Forelimb muscle (tissue), 1 donor: ENCODE results near the gene GNA12. TPM values are rescaled to one million over a fixed set of nuclear protein-coding genes. Genes with fewer than 3 reads are reported as not detected.

Experiments used
- DNase-seq: peaks from one replicate; pipeline ENCODE4 v3.0.0-alpha.2; 2013; ENCODE audit warnings: low read depth
- polyA plus RNA-seq: library from polyadenylated mRNA; unstranded; fragments of 120-200 nt; gene quantifications from one replicate; pipeline ENCODE4 v1.2.1, GENCODE V29; 2013; ENCODE audit not compliant: insufficient read length

Gene GNA12
- polyA plus RNA-seq, 1 donor = 26.5 TPM

DNA sequence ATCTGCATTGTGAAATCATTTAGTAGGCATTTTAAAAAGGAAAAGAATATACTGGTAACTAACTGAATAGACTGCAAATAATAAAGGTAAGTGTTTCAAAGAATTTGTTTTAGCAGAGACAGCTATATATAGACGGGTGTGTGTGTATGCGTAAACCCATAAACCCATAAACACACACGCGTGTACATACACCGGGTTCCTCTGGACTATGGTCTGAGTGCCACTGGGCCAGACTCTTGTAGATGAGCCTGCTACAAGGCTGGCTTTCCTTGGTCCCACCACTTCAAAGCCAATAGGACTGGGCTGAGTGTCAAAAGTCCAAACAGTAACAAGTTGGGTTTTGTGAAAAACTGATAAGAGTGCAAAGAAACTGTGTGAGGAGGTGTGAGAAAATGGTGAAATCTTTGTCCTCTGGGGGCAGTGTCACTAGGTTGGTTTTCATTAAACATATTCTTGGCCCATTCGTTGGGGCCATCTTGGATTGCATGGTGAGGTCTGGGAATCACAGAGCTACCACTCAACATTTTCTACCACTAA lies 39.8 kb downstream of the GNA12 start:
- no peak for DNase-seq

DNA sequence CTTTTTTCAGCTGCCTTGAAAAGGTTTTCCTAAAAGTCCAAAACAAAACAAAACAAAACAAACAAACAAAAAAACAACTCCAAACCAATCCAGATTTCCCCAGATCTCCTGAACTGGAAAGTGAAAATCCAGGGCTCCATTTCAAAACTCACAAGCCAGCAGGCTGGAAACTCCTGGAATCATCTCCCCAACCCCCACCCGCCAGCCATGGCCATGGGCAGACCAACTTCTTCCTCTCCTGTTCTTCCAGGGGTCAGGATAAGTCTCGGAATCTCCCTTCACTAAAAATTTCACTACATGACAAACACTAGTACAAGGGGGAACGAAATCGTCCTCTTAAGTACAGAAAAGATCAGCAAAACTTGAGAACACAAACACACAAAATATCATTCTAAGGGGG lies 40.4 kb downstream of the GNA12 start:
- DNase-seq = no peak

DNA sequence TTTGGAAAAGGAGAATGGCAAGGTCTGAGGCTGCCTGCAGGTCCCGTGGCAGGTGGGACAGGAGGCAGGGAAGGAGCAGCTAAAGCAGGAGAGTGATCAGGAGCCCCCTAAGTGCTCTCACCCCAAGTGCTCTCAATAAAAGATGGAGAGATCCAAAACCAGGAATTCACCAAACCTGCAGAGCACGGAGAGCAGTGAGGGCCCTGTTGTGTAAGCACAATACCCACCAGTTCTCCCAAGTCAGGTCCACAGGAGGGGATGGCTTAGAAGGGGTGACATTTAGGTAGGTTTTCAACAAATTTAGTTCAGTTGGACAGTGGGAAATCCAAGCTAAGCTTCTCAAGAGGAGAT lies 40.8 kb downstream of the GNA12 start:
- DNase-seq = no peak

DNA sequence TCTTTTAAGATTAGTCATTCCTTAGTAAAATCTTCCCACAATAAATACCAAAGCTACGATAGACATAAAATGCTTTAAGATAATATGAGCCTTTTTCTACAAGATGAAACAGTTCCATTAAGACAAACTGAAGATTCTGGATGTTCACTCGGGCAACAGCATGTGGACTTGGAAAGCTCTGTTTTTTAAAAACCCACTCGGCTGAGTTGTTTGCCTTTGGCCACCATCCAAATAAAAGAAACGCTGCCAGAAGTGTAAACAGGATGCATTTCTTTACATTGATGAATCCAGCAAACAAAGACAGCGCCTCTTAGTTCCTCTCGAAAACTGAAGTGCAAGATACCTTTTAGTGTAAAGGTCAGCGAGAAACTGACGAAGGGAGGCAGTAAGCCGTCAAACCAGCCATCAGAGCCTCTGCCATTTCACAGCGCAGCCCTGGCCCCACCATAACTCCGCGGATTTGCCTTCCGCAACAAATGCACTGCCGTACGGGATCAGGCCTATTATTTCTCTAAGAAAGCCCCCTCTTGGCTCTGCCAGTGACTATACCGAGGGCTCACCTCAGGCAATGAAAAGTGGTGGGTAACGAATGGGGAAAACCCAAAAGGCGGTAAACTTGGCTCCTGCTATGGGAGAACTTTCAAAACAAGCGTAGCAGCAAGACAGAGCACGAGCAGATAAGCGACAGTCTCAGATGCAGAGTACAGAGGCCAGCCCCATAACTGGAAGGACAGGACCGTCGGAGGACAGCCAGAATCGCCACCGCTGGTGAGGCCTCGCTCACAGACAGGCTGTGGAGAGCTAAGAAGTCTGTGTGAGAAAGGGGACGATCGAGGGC lies 41.4 kb downstream of the GNA12 start:
- no peak for DNase-seq

DNA sequence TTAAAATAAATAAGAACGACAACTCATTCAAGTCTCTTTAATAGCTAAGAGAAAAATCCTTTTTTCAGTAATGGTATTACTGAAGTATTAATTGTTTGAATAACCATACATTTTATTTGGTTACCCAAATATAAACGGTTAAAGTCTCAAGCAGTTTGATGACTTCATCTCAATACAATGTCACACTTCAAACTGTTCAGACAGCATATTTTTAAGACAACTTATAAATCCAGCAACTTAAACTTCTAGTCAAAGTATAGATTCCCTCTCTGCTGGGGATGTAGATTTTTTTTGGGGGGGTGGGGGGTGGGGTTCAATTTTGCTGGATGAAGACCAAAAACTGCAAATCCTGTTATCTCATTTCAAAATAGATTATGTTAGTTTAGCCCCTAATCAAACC lies 42.0 kb downstream of the GNA12 start:
- DNase-seq = no peak

DNA sequence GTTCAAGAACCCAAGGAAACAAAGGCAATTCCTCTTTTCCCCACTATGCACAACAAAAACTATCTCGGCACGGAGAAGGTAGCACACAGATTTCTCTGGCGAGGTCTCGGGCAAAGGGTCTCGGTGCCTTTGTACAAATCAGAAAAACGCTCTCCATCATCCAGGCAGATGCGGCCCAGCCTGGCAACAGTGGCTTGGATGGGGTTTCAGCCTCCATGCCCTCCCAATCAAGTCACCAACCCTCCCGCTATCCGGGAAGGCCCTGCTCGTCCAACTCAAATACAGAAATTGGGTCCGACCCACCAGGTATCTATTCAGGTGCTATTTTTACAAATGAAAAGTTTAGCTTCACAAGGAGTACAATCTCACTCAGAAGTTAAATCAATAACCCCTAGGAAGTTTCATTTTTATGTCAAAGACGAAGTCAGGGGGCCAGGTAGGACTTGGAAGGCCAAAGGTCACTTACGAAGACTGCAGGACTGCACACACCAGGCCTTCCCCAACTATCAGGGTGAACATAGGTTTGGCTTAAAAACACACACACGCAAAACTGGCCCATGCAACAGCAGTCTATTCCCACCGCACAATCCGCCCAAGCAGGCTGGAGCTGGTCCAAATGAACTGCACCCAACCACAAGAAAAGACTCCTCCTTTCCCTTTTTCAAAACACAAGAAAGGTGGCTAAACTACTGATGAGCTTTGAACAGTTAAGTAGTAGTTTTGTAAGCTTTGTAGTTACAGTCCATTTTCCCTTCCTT lies 43.0 kb downstream of the GNA12 start:
- no peak for DNase-seq

DNA sequence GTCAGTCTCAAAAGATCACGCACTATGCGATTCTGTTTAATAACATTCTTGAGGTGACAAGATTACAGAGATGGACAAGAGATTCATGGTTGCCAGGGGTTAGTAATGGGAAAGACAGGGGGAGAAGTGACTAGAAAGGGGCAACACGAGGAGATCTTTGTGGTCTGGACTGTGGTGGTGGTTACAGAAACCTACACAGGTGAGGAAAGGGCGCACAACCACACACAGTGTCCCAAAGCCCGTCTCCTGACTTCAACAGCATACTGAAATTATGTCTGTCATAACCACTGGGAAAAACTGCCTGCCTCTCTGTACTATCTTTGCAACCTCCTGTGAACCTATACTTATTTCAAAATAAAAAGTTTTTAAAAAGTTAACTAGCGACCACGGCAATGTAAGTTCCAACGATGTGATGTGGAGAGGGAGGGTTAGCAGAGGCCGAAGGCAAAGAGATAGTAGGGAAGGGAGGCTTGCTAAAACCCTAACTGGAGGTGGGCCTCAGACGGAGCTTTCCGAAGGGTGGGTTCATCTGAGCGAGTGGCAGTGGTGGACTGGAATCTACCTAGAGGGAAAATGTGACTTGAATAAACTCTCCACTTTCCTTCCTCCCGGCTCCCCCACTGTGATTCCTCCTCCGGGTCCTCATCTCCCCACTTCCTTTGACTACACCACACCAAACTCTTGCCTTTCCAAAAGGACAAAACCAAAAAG lies 43.7 kb downstream of the GNA12 start:
- DNase-seq = no peak

DNA sequence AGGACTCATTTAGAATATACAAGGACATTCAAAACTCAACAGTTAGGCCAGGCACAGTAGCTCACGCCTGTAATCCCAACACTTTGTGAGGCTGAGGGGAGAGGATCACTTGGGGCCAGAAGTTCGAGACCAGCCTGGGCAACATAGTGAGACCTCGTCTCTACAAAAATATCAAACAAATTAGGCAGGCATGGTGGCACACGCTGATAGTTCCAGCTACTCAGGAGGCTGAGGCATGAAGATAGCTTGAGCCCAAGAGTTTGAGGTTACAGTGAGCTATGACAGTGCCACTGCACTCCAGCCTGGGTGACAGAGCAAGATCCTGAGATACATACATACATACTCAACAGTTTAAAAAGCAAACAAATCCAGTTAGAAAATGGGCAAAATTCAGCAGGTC lies 44.9 kb downstream of the GNA12 start:
- no peak for DNase-seq

DNA sequence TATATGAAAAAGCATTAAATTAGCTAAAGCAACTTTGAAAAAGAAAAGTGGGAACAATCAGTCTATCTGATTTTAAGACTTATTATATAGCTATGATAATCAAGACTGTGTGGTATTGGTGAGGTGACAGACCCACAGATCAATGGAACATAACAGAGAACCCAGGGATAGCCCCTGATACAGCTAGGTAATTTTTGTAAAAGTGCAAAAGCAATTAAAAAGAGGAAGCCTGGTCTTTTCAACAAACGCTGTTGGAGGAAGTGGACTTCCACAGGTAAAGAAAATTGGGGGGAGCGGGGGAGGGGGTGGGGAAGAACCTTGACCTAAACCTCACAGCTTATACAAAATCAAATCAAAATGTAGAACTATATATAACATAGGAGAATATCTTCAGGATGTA lies 45.4 kb downstream of the GNA12 start:
- DNase-seq = no peak

DNA sequence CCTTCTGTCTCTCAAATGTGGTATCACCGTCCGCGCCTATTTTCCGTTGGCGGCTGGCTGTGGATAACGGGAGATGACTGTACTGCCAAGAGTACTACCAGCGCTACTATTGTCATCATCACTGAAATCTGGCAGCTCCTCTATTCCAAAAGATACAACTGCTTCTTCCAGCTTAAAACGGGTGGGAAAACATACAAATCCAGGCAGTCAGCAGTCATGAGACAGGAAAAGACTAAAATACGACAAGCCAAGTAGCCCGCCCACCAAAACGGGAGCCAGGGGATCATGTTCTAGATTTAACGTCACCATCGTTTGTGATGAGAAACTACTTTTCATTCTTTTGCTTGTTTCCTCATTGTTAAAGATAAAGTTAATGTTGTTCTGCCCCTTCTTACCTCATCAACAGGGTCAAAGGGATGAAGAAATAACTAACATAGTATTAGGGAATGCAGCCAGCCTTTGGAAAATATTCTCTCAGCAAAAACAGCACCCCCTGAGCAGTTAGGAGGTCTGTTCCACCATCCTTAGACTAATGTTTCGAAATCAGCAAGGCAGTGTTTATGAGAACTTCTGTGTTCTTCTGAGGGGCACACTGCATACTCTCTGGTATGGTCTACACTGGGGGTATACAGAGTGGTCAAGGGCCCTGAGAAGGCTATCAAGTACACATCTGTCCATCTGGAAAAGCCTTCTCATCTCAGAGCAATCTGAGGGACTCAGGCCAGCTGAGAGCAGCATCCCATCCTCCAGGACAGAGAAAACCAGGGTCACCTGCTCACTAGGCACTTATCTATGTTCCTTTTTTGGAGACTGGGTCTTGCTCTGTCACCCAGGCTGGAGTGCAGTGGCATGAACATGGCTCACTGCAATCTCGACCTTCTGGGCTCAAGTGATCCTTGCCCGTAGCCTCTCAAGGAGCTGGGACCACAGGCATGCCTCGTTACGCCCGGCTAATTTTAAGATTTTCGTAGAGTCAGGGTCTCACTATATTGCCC lies 47.5 kb downstream of the GNA12 start:
- DNase-seq = peak; percentile 54

DNA sequence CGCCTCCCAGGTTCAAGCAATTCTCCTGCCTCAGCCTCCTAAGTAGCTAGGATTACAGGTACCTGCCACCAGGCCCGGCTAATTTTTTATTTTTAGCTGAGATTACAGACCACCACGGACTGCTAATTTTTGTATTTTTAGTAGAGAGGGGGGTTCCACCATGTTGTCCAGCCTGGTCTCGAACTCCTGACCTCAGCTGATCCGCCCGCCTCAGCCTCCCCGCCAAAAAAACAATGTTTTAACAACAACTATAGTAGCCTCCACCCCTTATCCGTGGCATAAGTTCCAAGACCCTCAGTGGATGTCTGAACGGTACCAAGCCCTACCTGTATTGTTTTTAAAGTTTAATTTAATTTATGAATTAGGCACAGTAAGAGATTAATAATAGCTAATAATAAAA lies 48.2 kb downstream of the GNA12 start:
- no peak for DNase-seq

DNA sequence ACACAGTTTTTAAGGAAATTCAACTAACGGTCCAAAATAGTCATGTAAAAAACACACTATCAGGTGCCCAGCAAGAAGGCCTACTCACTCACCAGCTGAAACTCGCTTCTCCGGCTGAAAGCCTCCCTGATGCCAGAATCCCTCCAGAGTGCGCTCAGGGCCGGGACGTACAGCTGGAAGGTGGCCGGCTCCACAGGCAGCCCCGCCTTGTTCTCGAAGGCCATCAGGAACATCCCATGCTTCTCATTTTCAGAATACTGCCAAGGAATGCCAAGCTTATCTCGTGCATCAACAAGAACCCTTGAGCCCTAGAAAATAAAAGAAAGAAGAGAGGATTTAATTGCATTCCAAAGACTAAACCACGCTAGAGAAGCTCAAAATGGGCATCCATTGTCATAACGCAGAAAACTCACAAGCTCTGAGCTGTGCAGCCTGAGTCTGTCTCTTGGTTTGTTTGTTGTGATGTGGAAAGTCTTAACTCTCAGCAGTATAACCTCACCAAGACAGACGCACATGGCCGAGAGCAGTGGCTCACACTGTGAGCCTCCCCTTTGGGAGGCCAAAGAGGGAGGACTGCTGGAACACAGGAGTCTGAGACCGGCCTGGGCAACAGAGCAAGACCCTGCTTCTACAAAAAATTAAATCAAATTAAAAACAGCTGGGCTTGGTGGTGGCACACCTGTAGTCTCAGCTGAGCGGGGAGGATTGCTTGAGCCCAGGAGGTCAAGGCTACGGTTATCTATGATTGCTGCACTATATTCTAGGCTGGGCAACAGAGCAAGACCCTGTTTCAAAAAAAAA lies 49.1 kb downstream of the GNA12 start:
- no peak for DNase-seq

DNA sequence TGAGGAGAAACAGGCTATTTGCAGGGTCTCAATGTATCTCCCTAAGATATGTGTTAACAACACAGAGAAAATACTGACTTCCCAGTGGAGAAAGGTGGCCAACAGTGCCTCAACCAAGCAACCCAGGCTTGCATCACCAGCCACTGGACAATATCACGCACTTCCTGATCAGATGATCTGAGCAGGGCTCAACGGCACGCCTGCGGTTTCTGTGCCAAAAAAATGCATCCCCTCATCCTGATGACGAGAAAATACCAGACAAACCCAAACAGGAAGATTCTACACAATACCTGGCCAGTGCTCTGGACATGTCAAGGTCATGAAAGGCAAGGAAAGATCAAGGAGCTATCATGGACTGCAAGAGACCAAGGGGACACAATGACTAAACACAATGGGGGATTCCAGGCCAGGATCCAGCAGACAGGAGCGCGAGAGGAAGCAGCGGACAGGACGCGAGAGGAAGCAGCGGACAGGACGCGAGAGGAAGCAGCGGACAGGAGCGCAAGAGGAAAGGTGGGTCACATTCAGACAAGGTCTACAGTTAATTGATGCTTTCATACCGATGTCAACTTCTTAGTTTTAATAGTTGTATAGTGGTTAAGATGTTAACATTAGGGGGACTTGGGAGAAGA lies 51.1 kb downstream of the GNA12 start:
- DNase-seq = no peak

DNA sequence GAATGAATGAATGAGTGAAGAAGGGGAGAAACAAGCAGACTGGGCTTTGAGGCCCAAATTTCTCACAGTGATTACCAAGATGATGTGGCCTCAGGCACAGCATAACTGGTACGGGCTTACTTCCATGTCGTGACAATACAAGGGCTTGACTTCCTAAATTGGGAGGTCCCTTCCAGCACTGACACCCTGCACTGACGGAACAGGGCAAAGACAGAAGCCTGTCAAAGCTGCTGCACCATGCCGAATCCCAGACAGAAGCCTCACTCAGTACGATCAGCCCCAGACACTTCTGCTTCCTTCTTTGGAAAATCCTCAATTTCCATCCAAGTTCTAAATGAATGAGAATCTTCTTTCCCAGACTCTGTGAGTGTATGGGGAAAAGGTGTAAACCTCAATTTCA lies 51.9 kb downstream of the GNA12 start:
- no peak for DNase-seq

DNA sequence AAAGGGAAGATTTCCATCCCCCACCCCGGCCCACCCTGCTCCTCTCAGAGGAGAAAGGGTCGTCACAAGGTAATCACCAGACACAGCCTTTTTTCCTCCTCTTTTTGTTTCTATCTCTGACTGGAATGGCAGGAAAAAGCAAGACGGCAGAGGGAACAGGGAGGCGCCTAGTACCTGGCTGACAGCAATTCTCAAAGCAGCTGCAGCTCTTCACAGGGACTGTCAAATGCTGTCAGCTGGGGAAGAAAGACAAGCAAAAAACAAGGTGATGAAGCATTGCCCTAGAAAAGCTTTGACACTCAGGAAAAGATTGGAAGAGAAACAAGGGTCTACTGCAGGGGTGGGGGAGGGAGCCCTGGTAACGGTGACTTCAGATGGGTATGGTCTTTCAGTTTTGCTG lies 52.7 kb downstream of the GNA12 start:
- no peak for DNase-seq

DNA sequence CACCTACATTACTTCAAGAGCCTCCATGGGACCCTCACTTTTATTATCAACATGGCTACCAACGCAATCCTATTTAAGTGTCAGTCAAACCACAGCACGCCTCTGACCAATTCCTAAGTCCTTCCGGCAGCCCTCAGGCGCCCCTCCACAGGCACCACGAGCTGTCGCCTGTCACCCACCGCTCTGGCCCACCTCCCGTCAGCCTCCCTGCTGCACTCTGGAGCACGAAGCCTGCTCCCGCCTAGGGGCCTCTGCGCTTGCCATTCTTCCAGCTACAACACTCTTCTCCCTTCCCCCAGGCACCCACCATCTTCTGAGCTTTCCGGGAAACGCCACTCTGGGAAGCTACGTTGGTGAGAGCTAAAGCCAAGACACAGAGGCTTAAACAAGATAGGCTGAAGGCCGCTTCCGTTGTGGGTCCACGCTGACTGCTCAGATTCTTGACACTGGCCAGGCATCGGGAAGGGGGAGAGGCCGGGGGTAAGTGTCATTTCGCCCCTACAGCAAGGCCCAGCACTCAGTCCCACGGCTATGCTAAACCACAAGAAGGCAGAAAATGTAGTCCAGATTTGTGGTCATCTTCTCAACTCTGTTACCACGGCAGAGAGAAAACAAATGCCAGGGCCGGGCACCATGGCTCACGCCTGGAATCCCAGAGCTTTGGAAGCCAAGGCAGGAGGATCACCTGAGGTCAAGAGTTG lies 56.7 kb downstream of the GNA12 start:
- no peak for DNase-seq

DNA sequence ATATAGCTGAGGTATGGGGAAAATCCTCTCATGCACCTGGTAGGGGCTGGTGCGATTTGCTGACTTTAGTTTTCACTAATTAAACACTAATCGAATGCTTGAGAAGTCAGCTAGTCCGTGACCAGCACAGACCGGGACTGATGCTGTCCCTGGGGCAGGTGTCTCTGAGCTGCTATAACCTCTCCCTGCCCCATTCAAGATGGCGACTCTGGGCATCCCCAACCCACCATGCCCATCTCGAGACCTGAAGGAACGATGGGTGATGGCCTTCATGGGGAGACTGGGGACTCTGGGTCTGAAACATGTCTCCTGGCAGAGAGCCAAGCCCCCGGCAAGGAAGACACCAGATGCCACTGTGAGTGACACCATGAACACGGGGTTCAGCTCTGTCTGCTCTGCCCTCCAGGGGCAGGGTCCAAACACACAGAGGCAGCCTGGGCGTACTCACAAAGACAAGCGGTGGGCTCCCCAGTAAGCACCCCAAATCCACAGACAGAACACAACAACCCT lies 57.4 kb downstream of the GNA12 start:
- DNase-seq = no peak

DNA sequence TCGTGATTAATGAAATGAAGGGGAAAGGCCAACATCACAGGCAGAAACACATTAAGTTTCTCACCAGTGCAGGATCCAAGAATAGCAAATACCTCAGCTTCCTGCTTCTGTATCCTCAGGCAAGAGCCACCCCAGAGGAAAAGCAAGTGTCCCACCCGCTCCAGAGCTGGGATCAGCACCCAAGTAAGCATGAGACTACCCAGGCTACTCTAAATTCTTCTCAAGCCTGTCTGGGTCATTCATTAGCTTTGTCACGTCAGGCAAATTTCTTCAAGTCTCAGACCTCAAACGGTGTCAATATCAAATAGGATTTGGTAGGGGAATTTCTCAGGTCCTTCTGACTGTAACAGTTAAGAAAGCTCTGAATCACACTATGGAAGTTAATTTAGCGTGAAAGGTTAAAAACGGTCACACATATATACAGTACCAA lies 59.0 kb downstream of the GNA12 start:
- DNase-seq = no peak

DNA sequence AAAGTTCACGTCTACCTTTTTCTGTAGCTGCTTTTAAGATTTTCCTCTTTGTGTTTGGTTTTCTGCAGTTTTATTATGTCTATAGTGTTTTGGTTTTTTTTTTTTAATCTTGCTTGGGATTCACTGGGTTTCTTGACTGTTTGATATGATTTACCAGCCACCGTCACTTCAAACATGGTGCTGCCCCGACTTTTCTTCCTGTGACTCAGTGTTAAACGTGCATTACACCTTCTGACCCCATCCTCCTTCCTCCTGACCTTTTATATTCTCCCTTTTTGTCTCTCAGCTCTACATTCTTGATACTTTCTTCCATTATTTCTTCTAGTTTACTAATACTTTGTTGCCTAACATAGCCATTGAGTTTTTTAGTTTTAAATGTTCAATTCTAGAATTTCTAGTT lies 61.5 kb downstream of the GNA12 start:
- DNase-seq = no peak
